Dendritic cell treated with granulocyte-macrophage colony-stimulating factor and Interleukin-4, amounts not matched to agents 40 ng/mL and 50 ng/mL, for 4 days (primary cell): ENCODE measurements around the gene SYTL5.

Experiments used
- H3K27ac Mint-ChIP-seq: one replicate; pipeline ENCODE4 v1.8.0; 2022; ENCODE audit warnings: mild to moderate bottlenecking, mixed read lengths
- H3K27me3 Mint-ChIP-seq: one replicate; pipeline ENCODE4 v1.8.0; 2022; ENCODE audit warnings: mild to moderate bottlenecking, mixed read lengths
- H3K36me3 Mint-ChIP-seq: one replicate; pipeline ENCODE4 v1.8.0; 2022; ENCODE audit warnings: low read depth, mixed read lengths
- H3K4me1 Mint-ChIP-seq: one replicate; pipeline ENCODE4 v1.8.0; 2022; ENCODE audit warnings: low read depth, mixed read lengths
- H3K4me3 Mint-ChIP-seq: one replicate; pipeline ENCODE4 v1.8.0; 2022; ENCODE audit warnings: mild to moderate bottlenecking, moderate library complexity, mixed read lengths
- H3K9me3 Mint-ChIP-seq: one replicate; pipeline ENCODE4 v1.8.0; 2022; ENCODE audit warnings: mixed read lengths
- intact Hi-C: fragments of 100-400 bp; cut with micrococcal nuclease; formaldehyde crosslinking; loops from one replicate; pipeline ENCODE4 v1.15.0; 2022

The SYTL5 gene

GRCh38 chrX:37997096-37997495 is 9.3 kb upstream of the SYTL5 start:
- no peaks in the 10 kb centered on the region for H3K9me3 Mint-ChIP-seq
- no peaks in the 10 kb centered on the region for H3K36me3 Mint-ChIP-seq
- intact Hi-C loops: no loop called here
- no peak overlapping the region for H3K27ac Mint-ChIP-seq
- H3K27me3 Mint-ChIP-seq: peaks cover 1% of the 10 kb centered on the region
- no peak overlapping the region for H3K4me3 Mint-ChIP-seq
- peaks cover 5% of the 10 kb centered on the region for H3K4me1 Mint-ChIP-seq

- Mint-ChIP-seq H3K27me3 (peaks cover 1% of the 10 kb centered on the region), H3K4me3 (no peak overlapping the region), H3K27ac (no peak overlapping the region), H3K4me1 (peaks cover 5% of the 10 kb centered on the region), H3K9me3 (no peaks in the 10 kb centered on the region), H3K36me3 (no peaks in the 10 kb centered on the region)
- intact Hi-C loops: no loop called here
Observed at GRCh38 chrX:37998586-37999262, 7.6 kb upstream of the SYTL5 start.

DNA sequence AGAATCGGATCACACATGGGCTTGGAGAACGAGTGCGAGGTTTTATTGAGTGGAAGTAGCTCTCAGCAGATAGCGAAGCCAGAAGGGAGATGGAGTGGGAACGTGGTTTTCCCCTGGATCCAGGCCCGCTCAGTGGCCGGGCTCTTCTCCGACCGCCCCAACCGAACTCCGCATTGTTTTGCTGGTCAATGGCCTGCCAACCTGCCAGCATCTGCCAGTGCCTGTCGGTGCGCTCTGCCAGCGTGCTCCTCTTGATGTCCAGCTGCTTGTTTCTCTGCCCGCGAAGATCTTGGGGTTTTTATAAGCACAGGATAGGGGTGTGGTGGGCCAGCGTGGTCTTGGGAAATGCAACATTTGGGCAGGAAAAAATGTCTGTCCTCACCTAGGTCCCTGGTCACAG is 5.6 kb upstream of the SYTL5 start:
- Mint-ChIP-seq H3K4me3 (no peak overlapping the region), H3K27me3 (no peaks in the 10 kb centered on the region), H3K27ac (no peak overlapping the region), H3K9me3 (no peaks in the 10 kb centered on the region), H3K36me3 (no peaks in the 10 kb centered on the region), H3K4me1 (no peaks in the 10 kb centered on the region)
- intact Hi-C loops: no loop called here

DNA sequence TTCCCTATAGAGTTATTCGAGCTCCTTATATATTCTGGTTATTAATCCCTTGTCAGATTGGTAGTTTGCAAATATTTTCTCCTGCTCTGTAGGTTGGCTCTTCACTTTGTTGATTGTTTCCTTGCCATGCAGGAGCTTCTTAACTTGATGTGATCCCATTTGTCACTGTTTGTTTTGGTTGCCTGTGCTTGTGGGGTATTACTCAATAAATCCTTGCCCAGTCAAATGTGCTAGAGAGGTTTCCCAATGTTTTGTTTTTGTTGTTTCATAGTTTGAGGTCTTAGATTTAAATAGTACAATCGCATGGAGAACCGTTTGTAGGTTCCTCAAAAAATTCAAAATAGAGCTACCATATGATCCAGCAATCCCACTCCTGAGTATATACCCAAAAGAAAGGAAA is 2.3 kb upstream of the SYTL5 start:
- Mint-ChIP-seq H3K4me1 (no peaks in the 10 kb centered on the region), H3K27ac (no peak overlapping the region), H3K36me3 (no peaks in the 10 kb centered on the region), H3K4me3 (no peak overlapping the region), H3K9me3 (no peaks in the 10 kb centered on the region), H3K27me3 (no peaks in the 10 kb centered on the region)
- intact Hi-C loops: no loop called here

DNA sequence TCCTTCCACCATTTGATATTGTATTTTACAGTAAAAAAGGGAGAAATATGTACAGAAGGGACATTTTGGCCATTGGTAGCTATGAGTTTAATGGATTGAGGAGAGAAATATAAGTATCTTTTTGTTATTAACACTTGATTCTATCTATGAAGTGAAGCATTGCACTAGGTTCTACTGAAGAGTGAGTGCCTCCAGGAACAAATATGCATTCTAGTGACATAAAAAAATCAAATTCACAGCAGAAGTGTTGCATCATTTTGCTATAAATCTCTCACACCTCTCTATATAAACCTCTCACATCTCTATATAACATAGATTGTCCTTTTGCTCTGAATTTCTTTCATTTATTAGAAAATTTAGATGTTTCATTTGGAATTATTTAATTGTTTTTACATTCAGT is 425 bp downstream of the SYTL5 start:
- no peak overlapping the region for H3K27ac Mint-ChIP-seq
- intact Hi-C loops: no loop called here
- no peaks in the 10 kb centered on the region for H3K36me3 Mint-ChIP-seq
- no peaks in the 10 kb centered on the region for H3K4me1 Mint-ChIP-seq
- H3K27me3 Mint-ChIP-seq: no peaks in the 10 kb centered on the region
- H3K4me3 Mint-ChIP-seq: no peak overlapping the region
- no peaks in the 10 kb centered on the region for H3K9me3 Mint-ChIP-seq

GRCh38 chrX:38008658-38009057 is 2.3 kb downstream of the SYTL5 start:
- intact Hi-C loops: no loop called here
- Mint-ChIP-seq H3K4me1 (no peaks in the 10 kb centered on the region), H3K27ac (no peak overlapping the region), H3K27me3 (no peaks in the 10 kb centered on the region), H3K4me3 (no peak overlapping the region), H3K36me3 (no peaks in the 10 kb centered on the region), H3K9me3 (no peaks in the 10 kb centered on the region)

- H3K27ac Mint-ChIP-seq: no peak overlapping the region
- intact Hi-C loops: no loop called here
- H3K36me3 Mint-ChIP-seq: no peaks in the 10 kb centered on the region
- no peaks in the 10 kb centered on the region for H3K27me3 Mint-ChIP-seq
- H3K4me3 Mint-ChIP-seq: no peak overlapping the region
- no peaks in the 10 kb centered on the region for H3K9me3 Mint-ChIP-seq
- no peaks in the 10 kb centered on the region for H3K4me1 Mint-ChIP-seq
Observed at GRCh38 chrX:38009641-38010040, 3.3 kb downstream of the SYTL5 start.

DNA sequence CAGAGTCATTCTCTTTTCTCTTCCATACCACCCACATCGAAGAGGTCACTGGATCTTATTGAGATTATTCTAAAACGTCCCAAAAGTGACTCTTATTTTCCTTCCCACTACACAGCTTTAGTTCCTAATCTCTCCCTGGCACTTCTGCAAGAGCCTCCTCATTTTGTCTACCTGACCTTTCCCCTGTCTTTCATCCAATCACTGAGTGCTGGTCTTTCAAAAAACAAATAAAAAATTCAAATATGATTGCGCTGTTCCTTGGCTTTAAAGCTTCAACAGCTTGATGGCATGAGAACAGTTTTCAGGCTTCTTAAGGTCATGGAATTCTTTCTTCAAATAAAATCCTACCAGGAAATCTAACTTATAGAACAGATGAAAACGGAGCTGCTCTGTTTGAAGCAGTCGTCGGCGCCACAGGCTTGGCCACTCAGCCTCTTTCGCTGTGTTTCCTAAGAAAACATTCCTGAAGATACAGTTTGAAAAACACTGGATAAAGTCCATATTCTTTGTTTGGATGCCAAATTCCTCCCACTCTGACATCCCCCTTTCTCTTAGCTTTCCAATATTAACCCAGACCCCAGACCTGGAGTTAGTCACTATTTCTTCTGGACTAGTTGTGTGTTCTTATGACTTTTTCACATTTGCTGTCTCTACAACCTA is 12.5 kb downstream of the SYTL5 start:
- intact Hi-C loops: no loop called here
- H3K27ac Mint-ChIP-seq: no peak overlapping the region
- no peaks in the 10 kb centered on the region for H3K9me3 Mint-ChIP-seq
- no peaks in the 10 kb centered on the region for H3K36me3 Mint-ChIP-seq
- H3K27me3 Mint-ChIP-seq: peaks cover 1% of the 10 kb centered on the region
- H3K4me3 Mint-ChIP-seq: no peak overlapping the region
- no peaks in the 10 kb centered on the region for H3K4me1 Mint-ChIP-seq

GRCh38 chrX:38028300-38028699 is 21.9 kb downstream of the SYTL5 start:
- no peaks in the 10 kb centered on the region for H3K36me3 Mint-ChIP-seq
- H3K4me3 Mint-ChIP-seq: no peak overlapping the region
- no peaks in the 10 kb centered on the region for H3K9me3 Mint-ChIP-seq
- H3K4me1 Mint-ChIP-seq: no peaks in the 10 kb centered on the region
- H3K27ac Mint-ChIP-seq: no peak overlapping the region
- intact Hi-C loops: no loop called here
- H3K27me3 Mint-ChIP-seq: no peaks in the 10 kb centered on the region

GRCh38 chrX:38036466-38036865 is 30.1 kb downstream of the SYTL5 start:
- H3K4me3 Mint-ChIP-seq: no peak overlapping the region
- peaks cover 1% of the 10 kb centered on the region for H3K27me3 Mint-ChIP-seq
- H3K27ac Mint-ChIP-seq: no peak overlapping the region
- no peaks in the 10 kb centered on the region for H3K4me1 Mint-ChIP-seq
- no peaks in the 10 kb centered on the region for H3K36me3 Mint-ChIP-seq
- H3K9me3 Mint-ChIP-seq: no peaks in the 10 kb centered on the region
- intact Hi-C loops: no loop called here

DNA sequence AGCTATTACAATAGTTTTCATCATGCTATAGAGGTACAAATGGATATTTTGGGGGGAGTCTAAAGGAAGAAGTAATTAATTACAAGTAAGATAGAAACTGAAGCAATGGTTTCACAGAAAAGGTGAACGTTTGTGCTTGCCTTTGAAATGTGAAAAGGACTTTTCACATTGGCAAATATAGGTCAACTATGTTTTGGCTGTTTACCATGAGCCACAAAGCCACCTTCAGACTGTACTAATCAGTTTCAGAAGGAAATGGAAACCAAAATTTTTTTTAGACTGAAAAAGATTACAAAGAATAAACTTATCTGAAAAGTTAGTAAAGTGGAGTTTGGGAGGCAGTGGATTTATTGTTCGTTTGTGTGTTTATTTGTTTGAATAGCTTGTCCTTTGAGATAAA is 32.1 kb downstream of the SYTL5 start:
- Mint-ChIP-seq H3K27ac (no peak overlapping the region), H3K36me3 (no peaks in the 10 kb centered on the region), H3K4me1 (no peaks in the 10 kb centered on the region), H3K9me3 (no peaks in the 10 kb centered on the region), H3K4me3 (no peak overlapping the region), H3K27me3 (no peaks in the 10 kb centered on the region)
- intact Hi-C loops: no loop called here

- no peaks in the 10 kb centered on the region for H3K27me3 Mint-ChIP-seq
Observed at GRCh38 chrX:38041237-38041636, 34.9 kb downstream of the SYTL5 start.

GRCh38 chrX:38044701-38045100 is 38.3 kb downstream of the SYTL5 start:
- H3K9me3 Mint-ChIP-seq: no peaks in the 10 kb centered on the region

More at GRCh38 chrX:38041237-38041636, 34.9 kb downstream of the SYTL5 start:
- no peaks in the 10 kb centered on the region for H3K36me3 Mint-ChIP-seq
- no peak overlapping the region for H3K4me3 Mint-ChIP-seq
- H3K27ac Mint-ChIP-seq: no peak overlapping the region
- intact Hi-C loops: no loop called here
- H3K4me1 Mint-ChIP-seq: no peaks in the 10 kb centered on the region
- H3K9me3 Mint-ChIP-seq: no peaks in the 10 kb centered on the region

DNA sequence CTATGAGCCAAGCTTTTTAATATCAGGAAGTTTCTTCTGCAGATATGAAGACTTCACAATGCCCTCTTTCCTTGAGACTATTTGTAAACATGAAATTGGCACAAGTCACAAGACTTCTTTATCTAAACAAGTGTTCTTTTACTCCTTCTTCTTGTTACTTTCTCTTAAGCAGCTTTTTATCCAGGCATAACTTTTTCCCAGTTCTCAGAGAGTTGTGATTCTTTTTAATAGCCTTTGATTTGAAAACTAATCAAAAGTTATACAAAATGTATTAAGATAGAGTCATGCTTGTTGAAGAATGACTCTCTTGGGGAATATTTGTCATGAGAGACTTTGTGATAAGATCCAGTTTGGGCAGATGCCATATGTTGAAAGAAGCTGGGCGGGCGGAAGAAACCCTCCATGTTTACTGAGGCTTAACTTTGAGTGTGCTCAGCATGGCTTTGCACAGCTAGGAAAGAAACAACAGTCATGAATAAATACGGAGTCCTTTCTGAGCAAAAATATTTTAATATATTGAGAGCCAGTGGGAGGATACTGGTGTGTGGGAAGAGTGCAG is 39.3 kb downstream of the SYTL5 start:
- no peaks in the 10 kb centered on the region for H3K9me3 Mint-ChIP-seq
- no peaks in the 10 kb centered on the region for H3K27me3 Mint-ChIP-seq
- no peak overlapping the region for H3K27ac Mint-ChIP-seq
- intact Hi-C loops: no loop called here
- H3K36me3 Mint-ChIP-seq: no peaks in the 10 kb centered on the region
- H3K4me1 Mint-ChIP-seq: no peaks in the 10 kb centered on the region
- no peak overlapping the region for H3K4me3 Mint-ChIP-seq

More at GRCh38 chrX:38044701-38045100, 38.3 kb downstream of the SYTL5 start:
- no peaks in the 10 kb centered on the region for H3K36me3 Mint-ChIP-seq
- no peak overlapping the region for H3K27ac Mint-ChIP-seq
- intact Hi-C loops: no loop called here
- H3K27me3 Mint-ChIP-seq: no peaks in the 10 kb centered on the region
- no peak overlapping the region for H3K4me3 Mint-ChIP-seq
- no peaks in the 10 kb centered on the region for H3K4me1 Mint-ChIP-seq

DNA sequence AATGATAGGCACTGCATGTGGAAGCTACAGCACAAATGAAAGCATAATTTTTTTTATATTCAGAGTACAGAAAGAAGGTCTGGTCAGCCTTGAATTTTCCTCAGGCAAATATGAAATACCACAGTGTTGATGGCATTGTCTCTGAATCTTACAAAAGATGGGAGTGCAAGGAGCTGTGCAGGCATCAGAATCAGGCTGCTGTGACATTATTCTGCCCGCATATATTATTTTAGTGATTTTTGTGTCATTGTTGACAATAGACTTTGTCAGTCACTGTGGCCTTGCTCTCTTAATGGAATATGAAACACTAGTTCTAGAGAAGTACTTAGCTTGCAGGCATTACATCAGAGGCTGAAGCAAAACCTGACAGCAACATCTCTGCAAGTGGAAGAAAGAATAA is 42.5 kb downstream of the SYTL5 start:
- Mint-ChIP-seq H3K27me3 (no peaks in the 10 kb centered on the region), H3K9me3 (no peaks in the 10 kb centered on the region), H3K4me3 (no peak overlapping the region), H3K4me1 (no peaks in the 10 kb centered on the region), H3K27ac (no peak overlapping the region), H3K36me3 (no peaks in the 10 kb centered on the region)
- intact Hi-C loops: no loop called here
